HEK293 (cell line): ENCODE data around the gene CDO1.

ENCODE experiments used
- FEZF1 ChIP-seq: fragments of 450-650 bp; formaldehyde crosslinking; IDR thresholded peaks from 2 replicates; pipeline ENCODE4 v1.5.1; 2016; ENCODE audit warnings: missing biosample characterization, missing genetic modification characterization
- GFI1B ChIP-seq: fragments of 450-650 bp; formaldehyde crosslinking; IDR thresholded peaks from 2 replicates; pipeline ENCODE4 v1.5.1; 2016; ENCODE audit warnings: missing biosample characterization, missing genetic modification characterization
- GLI2 ChIP-seq: fragments of 450-650 bp; formaldehyde crosslinking; IDR thresholded peaks from 2 replicates; pipeline ENCODE4; 2017; ENCODE audit warnings: missing biosample characterization, missing genetic modification characterization, low read depth, borderline replicate concordance
- HOXA7 ChIP-seq: sonication (generic); formaldehyde crosslinking; IDR thresholded peaks from 2 replicates; pipeline ENCODE4 v1.8.1; 2022; ENCODE audit warnings: missing genetic modification reagents, borderline replicate concordance
- HOXD13 ChIP-seq: sonication (generic); formaldehyde crosslinking; IDR thresholded peaks from 2 replicates; pipeline ENCODE4 v1.8.0; 2022; ENCODE audit warnings: missing genetic modification reagents, borderline replicate concordance
- KLF10 ChIP-seq: fragments of 450-650 bp; IDR thresholded peaks from 2 replicates; pipeline ENCODE4 v1.5.1; 2018; ENCODE audit warnings: missing biosample characterization, mild to moderate bottlenecking, missing genetic modification characterization
- KLF16 ChIP-seq: fragments of 450-650 bp; formaldehyde crosslinking; IDR thresholded peaks from 2 replicates; pipeline ENCODE4 v1.5.1; 2017; ENCODE audit warnings: missing biosample characterization, missing genetic modification characterization
- MEIS1 ChIP-seq: sonication (generic); formaldehyde crosslinking; IDR thresholded peaks from 2 replicates; pipeline ENCODE4 v1.8.1; 2022; ENCODE audit warnings: missing genetic modification reagents, mild to moderate bottlenecking, borderline replicate concordance
- RBAK ChIP-seq: fragments of 450-650 bp; formaldehyde crosslinking; IDR thresholded peaks from 2 replicates; pipeline ENCODE4 v1.5.1; 2016; ENCODE audit warnings: missing biosample characterization, missing genetic modification characterization
- ZFP69B ChIP-seq: fragments of 450-650 bp; formaldehyde crosslinking; IDR thresholded peaks from 2 replicates; pipeline ENCODE4 v1.5.1; 2016; ENCODE audit warnings: missing biosample characterization, missing genetic modification characterization
- ZNF112 ChIP-seq: fragments of 450-650 bp; formaldehyde crosslinking; IDR thresholded peaks from 2 replicates; pipeline ENCODE4 v1.5.0; 2017; ENCODE audit warnings: missing biosample characterization, missing genetic modification characterization
- ZNF114 ChIP-seq: fragments of 450-650 bp; formaldehyde crosslinking; IDR thresholded peaks from 2 replicates; pipeline ENCODE4 v1.5.0; 2017; ENCODE audit warnings: missing biosample characterization, missing genetic modification characterization
- ZNF133 ChIP-seq: fragments of 450-650 bp; formaldehyde crosslinking; IDR thresholded peaks from 2 replicates; pipeline ENCODE4 v1.5.1; 2016; ENCODE audit warnings: missing biosample characterization, missing genetic modification characterization
- ZNF19 ChIP-seq: fragments of 450-650 bp; formaldehyde crosslinking; IDR thresholded peaks from 2 replicates; pipeline ENCODE4; 2016; ENCODE audit warnings: missing biosample characterization, missing genetic modification characterization, low read depth
- ZNF2 ChIP-seq: fragments of 450-650 bp; formaldehyde crosslinking; IDR thresholded peaks from 2 replicates; pipeline ENCODE4 v1.5.1; 2016; ENCODE audit warnings: missing biosample characterization, missing genetic modification characterization
- ZNF350 ChIP-seq: fragments of 450-650 bp; formaldehyde crosslinking; IDR thresholded peaks from 2 replicates; pipeline ENCODE4 v1.5.0; 2017; ENCODE audit warnings: missing biosample characterization, mild to moderate bottlenecking, missing genetic modification characterization
- ZNF473 ChIP-seq: fragments of 450-650 bp; formaldehyde crosslinking; IDR thresholded peaks from 2 replicates; pipeline ENCODE4 v1.5.1; 2017; ENCODE audit warnings: missing biosample characterization, missing genetic modification characterization
- ZNF529 ChIP-seq: fragments of 450-650 bp; formaldehyde crosslinking; IDR thresholded peaks from 2 replicates; pipeline ENCODE4 v1.5.1; 2017; ENCODE audit warnings: missing genetic modification characterization, missing biosample characterization; ENCODE audit not compliant: insufficient replicate concordance
- ZNF558 ChIP-seq: fragments of 450-650 bp; formaldehyde crosslinking; IDR thresholded peaks from 2 replicates; pipeline ENCODE4 v1.5.1; 2016; ENCODE audit warnings: missing biosample characterization, missing genetic modification characterization
- ZNF560 ChIP-seq: fragments of 450-650 bp; formaldehyde crosslinking; IDR thresholded peaks from 2 replicates; pipeline ENCODE4 v1.5.1; 2017; ENCODE audit warnings: missing biosample characterization, missing genetic modification characterization, borderline replicate concordance
- ZNF561 ChIP-seq: fragments of 450-650 bp; IDR thresholded peaks from 2 replicates; pipeline ENCODE4 v1.5.1; 2018; ENCODE audit warnings: missing biosample characterization, missing genetic modification characterization, borderline replicate concordance
- ZNF624 ChIP-seq: fragments of 450-650 bp; formaldehyde crosslinking; IDR thresholded peaks from 2 replicates; pipeline ENCODE4 v1.5.1; 2017; ENCODE audit warnings: missing biosample characterization, missing genetic modification characterization
- ZNF658 ChIP-seq: fragments of 450-650 bp; formaldehyde crosslinking; IDR thresholded peaks from 2 replicates; pipeline ENCODE4; 2016; ENCODE audit warnings: missing biosample characterization, missing genetic modification characterization
- ZNF660 ChIP-seq: fragments of 450-650 bp; IDR thresholded peaks from 2 replicates; pipeline ENCODE4 v1.5.1; 2018; ENCODE audit warnings: missing biosample characterization, mild to moderate bottlenecking, missing genetic modification characterization
- ZNF664 ChIP-seq: fragments of 450-650 bp; formaldehyde crosslinking; IDR thresholded peaks from 2 replicates; pipeline ENCODE4 v1.5.1; 2016; ENCODE audit warnings: missing biosample characterization, missing genetic modification characterization
- ZNF777 ChIP-seq: fragments of 450-650 bp; formaldehyde crosslinking; IDR thresholded peaks from 2 replicates; pipeline ENCODE4 v1.5.1; 2017; ENCODE audit warnings: missing biosample characterization, missing genetic modification characterization, borderline replicate concordance
- ZNF785 ChIP-seq: fragments of 450-650 bp; formaldehyde crosslinking; IDR thresholded peaks from 2 replicates; pipeline ENCODE4 v1.5.1; 2016; ENCODE audit warnings: missing biosample characterization, missing genetic modification characterization
- TF ChIP-seq, protein P1 (sequence below): fragments of 450-650 bp; formaldehyde crosslinking; IDR thresholded peaks from 2 replicates; pipeline ENCODE4 v1.5.1; 2016; ENCODE audit warnings: missing biosample characterization, missing genetic modification characterization, borderline replicate concordance
- TF ChIP-seq, protein P2 (sequence below): IDR thresholded peaks from 2 replicates; pipeline ENCODE4 v1.6.1; 2011; ENCODE audit warnings: mild to moderate bottlenecking, low read depth, low read length, borderline replicate concordance
- TF ChIP-seq, protein P3 (sequence below): fragments of 450-650 bp; formaldehyde crosslinking; IDR thresholded peaks from 2 replicates; pipeline ENCODE4 v1.5.1; 2016; ENCODE audit warnings: missing biosample characterization, missing genetic modification characterization
- TF ChIP-seq, protein P4 (sequence below): fragments of 450-650 bp; formaldehyde crosslinking; IDR thresholded peaks from 2 replicates; pipeline ENCODE4 v1.5.1; 2016; ENCODE audit warnings: missing biosample characterization, missing genetic modification characterization
- TF ChIP-seq, protein P5 (sequence below): fragments of 450-650 bp; formaldehyde crosslinking; IDR thresholded peaks from 2 replicates; pipeline ENCODE4 v1.5.0; 2017; ENCODE audit warnings: missing biosample characterization, missing genetic modification characterization, borderline replicate concordance

CDO1 gene

DNA sequence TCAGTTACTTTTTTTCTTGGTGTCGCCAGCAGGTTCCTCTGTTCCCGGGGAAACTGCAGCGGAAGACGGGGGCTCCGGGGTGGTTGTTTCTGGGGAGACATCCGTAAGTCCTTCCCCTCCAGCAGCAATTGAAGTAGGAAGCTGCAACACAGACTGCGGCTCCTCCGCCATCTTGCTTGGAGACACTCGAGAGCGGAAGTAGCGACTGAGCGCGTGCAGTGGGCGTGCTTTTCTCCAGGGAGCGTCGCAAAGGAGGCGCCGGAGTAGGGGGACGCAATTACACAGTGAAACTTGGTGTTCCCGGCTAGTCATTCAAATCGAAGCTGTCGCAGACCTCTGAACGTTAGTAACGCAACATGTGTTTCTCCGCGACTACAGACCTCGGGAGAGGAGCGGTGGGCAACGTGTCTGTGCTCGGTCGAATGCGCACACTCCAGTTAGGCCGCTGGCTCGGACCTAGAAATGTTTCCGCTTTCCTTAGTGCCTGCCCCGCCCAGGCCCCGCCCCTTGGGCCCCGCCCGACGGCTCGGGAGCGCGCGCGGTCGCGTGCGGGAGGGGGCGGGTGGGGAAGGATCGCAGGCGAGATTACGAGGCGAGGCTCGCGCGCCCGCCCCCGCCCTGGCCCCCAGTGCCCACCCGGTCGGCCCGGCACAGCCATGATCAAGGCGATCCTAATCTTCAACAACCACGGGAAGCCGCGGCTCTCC lies 25.1 kb upstream of the CDO1 start, which contains the start of the genes AP3S1 and ATG12 (continued):
- peak; percentile 95 for TF ChIP-seq KLF10
- no peak for TF ChIP-seq ZNF560 (tag by site-specific recombination)
- TF ChIP-seq ZNF785 (tag by site-specific recombination), result no peak
- no peak for TF ChIP-seq FEZF1 (tag by site-specific recombination)
- no peak for TF ChIP-seq MEIS1 (CRISPR knock-in tag)
- TF ChIP-seq ZNF558, result peak; percentile 18; the same call in 1 of the 2 replicates
- no peak for TF ChIP-seq ZNF664
- no peak for TF ChIP-seq ZNF658 (tag by site-specific recombination)
- TF ChIP-seq ZNF114 (tag by site-specific recombination), result no peak
- TF ChIP-seq, protein P1, sequence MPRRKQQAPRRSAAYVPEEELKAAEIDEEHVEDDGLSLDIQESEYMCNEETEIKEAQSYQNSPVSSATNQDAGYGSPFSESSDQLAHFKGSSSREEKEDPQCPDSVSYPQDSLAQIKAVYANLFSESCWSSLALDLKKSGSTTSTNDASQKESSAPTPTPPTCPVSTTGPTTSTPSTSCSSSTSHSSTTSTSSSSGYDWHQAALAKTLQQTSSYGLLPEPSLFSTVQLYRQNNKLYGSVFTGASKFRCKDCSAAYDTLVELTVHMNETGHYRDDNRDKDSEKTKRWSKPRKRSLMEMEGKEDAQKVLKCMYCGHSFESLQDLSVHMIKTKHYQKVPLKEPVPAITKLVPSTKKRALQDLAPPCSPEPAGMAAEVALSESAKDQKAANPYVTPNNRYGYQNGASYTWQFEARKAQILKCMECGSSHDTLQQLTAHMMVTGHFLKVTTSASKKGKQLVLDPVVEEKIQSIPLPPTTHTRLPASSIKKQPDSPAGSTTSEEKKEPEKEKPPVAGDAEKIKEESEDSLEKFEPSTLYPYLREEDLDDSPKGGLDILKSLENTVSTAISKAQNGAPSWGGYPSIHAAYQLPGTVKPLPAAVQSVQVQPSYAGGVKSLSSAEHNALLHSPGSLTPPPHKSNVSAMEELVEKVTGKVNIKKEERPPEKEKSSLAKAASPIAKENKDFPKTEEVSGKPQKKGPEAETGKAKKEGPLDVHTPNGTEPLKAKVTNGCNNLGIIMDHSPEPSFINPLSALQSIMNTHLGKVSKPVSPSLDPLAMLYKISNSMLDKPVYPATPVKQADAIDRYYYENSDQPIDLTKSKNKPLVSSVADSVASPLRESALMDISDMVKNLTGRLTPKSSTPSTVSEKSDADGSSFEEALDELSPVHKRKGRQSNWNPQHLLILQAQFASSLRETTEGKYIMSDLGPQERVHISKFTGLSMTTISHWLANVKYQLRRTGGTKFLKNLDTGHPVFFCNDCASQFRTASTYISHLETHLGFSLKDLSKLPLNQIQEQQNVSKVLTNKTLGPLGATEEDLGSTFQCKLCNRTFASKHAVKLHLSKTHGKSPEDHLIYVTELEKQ (tag by site-specific recombination), result no peak
- TF ChIP-seq ZNF561 (tag by site-specific recombination), result 0 out of 2 replicates have a peak, but pooled peaks have one; percentile 42
- TF ChIP-seq HOXD13 (CRISPR knock-in tag), result no peak
- TF ChIP-seq ZNF19 (tag by site-specific recombination), result no peak
- TF ChIP-seq GLI2 (tag by site-specific recombination), result no peak
- no peak for TF ChIP-seq ZNF777
- TF ChIP-seq ZNF2 (tag by site-specific recombination), result no peak; the same call in none of the 2 replicates
- TF ChIP-seq, protein P2, sequence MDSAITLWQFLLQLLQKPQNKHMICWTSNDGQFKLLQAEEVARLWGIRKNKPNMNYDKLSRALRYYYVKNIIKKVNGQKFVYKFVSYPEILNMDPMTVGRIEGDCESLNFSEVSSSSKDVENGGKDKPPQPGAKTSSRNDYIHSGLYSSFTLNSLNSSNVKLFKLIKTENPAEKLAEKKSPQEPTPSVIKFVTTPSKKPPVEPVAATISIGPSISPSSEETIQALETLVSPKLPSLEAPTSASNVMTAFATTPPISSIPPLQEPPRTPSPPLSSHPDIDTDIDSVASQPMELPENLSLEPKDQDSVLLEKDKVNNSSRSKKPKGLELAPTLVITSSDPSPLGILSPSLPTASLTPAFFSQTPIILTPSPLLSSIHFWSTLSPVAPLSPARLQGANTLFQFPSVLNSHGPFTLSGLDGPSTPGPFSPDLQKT, result no peak
- TF ChIP-seq ZNF473 (tag by site-specific recombination), result no peak
- peak; percentile 76 for TF ChIP-seq KLF16 (tag by site-specific recombination)
- TF ChIP-seq ZFP69B (tag by site-specific recombination), result peak; percentile 84
- TF ChIP-seq ZNF350 (tag by site-specific recombination), result no peak
- TF ChIP-seq ZNF133 (tag by site-specific recombination), result no peak
- no peak for TF ChIP-seq HOXA7
- TF ChIP-seq, protein P3, sequence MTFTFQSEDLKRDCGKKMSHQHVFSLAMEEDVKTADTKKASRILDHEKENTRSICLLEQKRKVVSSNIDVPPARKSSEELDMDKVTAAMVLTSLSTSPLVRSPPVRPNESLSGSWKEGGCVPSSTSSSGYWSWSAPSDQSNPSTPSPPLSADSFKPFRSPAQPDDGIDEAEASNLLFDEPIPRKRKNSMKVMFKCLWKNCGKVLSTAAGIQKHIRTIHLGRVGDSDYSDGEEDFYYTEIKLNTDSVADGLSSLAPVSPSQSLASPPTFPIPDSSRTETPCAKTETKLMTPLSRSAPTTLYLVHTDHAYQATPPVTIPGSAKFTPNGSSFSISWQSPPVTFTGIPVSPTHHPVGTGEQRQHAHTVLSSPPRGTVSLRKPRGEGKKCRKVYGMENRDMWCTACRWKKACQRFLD (tag by site-specific recombination), result no peak
- no peak for TF ChIP-seq RBAK (tag by site-specific recombination)
- TF ChIP-seq ZNF529 (tag by site-specific recombination), result no peak
- TF ChIP-seq, protein P4, sequence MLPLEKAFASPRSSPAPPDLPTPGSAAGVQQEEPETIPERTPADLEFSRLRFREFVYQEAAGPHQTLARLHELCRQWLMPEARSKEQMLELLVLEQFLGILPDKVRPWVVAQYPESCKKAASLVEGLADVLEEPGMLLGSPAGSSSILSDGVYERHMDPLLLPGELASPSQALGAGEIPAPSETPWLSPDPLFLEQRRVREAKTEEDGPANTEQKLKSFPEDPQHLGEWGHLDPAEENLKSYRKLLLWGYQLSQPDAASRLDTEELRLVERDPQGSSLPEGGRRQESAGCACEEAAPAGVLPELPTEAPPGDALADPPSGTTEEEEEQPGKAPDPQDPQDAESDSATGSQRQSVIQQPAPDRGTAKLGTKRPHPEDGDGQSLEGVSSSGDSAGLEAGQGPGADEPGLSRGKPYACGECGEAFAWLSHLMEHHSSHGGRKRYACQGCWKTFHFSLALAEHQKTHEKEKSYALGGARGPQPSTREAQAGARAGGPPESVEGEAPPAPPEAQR (tag by site-specific recombination), result no peak
- no peak for TF ChIP-seq ZNF112 (tag by site-specific recombination)
- TF ChIP-seq ZNF660 (tag by site-specific recombination), result no peak; the same call in 1 of the 2 replicates
- TF ChIP-seq ZNF624 (tag by site-specific recombination), result no peak
- TF ChIP-seq, protein P5, sequence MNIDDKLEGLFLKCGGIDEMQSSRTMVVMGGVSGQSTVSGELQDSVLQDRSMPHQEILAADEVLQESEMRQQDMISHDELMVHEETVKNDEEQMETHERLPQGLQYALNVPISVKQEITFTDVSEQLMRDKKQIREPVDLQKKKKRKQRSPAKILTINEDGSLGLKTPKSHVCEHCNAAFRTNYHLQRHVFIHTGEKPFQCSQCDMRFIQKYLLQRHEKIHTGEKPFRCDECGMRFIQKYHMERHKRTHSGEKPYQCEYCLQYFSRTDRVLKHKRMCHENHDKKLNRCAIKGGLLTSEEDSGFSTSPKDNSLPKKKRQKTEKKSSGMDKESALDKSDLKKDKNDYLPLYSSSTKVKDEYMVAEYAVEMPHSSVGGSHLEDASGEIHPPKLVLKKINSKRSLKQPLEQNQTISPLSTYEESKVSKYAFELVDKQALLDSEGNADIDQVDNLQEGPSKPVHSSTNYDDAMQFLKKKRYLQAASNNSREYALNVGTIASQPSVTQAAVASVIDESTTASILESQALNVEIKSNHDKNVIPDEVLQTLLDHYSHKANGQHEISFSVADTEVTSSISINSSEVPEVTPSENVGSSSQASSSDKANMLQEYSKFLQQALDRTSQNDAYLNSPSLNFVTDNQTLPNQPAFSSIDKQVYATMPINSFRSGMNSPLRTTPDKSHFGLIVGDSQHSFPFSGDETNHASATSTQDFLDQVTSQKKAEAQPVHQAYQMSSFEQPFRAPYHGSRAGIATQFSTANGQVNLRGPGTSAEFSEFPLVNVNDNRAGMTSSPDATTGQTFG (tag by site-specific recombination), result no peak
- no peak for TF ChIP-seq GFI1B (tag by site-specific recombination)
